GM13977 (cell line): Measurements from ENCODE around the gene TTC28.

Source experiments
- DNase-seq: peaks from one replicate; pipeline ENCODE4 v3.0.0; 2012; ENCODE audit warnings: low spot score
- in situ Hi-C: fragments of 300-500 bp; cut with MboI; formaldehyde crosslinking; loops from one replicate; pipeline ENCODE4 v1.12.0; 2022; ENCODE audit warnings: low sequenced_read_pairs, low pct_unique_long_range_greater_than_20kb, mixed read lengths, inconsistent platforms; ENCODE audit not compliant: unreplicated experiment
- TF ChIP-seq, protein P1 (sequence below): IDR thresholded peaks from 2 replicates; pipeline ENCODE4 v1.5.1; 2012; ENCODE audit warnings: mild to moderate bottlenecking, control low read depth; ENCODE audit not compliant: insufficient read depth; ENCODE audit errors: extremely low read depth, missing control alignments

Gene TTC28

DNA sequence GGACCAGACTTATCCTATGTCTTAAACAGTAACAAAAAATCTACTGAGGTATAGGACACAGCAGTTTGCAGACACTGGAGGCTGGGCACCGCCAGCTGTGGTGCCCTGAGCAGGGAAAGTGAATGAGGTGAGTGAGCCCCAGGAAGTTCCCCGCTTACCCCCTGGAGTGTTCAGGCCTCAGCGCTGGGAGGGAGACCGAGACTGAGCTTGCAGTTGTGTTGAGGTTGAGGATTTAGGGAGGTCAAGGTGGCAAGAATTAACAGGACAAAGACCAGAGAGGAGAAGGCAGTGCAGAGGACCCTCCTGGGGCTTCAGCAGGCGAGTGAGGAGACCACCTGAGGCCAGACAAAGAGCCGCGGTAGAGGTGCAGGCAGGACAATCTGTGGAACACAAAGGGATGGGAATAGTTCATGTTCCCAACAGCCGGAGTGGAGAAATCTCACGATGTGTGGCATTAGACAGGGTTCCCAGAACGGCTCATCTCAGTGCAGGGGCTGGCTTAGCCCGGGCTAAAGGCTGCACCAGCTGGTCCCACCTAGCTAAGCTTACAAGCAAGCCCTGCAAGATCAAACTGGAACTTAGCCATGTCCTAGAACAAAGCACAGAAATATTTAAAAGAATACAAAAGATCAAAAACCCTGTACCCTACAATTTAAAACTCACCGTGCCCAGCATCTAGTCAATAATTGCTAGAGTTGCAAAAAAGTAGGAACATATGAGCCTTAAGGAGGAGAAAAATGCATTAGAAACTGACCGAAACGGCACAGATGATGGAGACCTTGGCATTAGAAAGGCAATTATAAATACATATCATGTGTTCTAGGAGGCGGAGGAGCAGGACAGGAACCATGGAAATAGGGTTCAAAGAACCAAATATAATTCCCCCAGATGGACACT lies 713.2 kb downstream of the TTC28 start:
- in situ Hi-C loops: no loop called here
- no peak for DNase-seq
- TF ChIP-seq, protein P1, sequence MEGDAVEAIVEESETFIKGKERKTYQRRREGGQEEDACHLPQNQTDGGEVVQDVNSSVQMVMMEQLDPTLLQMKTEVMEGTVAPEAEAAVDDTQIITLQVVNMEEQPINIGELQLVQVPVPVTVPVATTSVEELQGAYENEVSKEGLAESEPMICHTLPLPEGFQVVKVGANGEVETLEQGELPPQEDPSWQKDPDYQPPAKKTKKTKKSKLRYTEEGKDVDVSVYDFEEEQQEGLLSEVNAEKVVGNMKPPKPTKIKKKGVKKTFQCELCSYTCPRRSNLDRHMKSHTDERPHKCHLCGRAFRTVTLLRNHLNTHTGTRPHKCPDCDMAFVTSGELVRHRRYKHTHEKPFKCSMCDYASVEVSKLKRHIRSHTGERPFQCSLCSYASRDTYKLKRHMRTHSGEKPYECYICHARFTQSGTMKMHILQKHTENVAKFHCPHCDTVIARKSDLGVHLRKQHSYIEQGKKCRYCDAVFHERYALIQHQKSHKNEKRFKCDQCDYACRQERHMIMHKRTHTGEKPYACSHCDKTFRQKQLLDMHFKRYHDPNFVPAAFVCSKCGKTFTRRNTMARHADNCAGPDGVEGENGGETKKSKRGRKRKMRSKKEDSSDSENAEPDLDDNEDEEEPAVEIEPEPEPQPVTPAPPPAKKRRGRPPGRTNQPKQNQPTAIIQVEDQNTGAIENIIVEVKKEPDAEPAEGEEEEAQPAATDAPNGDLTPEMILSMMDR: no peak

DNA sequence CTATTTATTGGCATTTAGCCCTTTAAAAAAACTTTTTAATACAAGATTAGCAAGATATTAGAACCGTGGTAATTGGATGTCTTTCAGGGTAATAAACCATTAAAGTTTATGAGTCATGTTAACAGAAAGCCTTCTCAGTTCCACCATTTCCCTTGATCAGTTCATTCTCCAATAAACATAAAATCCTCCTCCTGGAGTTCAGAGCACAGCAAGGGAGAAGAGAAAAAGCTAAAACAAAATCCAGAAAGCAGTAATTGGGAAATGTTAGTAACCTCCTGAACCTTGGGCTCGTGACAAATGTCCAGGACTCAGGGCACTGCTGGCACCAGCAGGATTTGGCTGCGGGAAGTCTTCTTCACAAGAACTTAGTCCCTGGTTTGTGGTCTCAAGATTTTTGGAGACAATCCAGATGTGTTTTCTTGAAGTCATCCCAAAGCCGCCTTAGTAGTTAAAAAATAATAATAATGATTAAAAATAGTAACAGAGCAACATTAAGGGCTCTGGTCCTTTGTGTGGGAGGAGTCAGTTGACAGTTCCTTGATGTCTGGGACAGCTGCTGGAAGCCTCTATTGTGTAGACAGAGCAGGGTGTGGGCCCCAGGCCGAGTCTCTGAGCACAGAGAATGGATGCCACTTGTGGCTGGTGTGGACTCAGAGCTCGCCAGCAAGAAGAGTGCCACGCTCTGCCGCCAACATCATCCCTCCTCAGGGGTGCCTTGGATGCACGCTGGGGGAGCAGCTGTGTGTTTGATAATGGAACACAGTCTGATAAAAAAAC lies 717.2 kb downstream of the TTC28 start:
- in situ Hi-C loops: no loop called here
- TF ChIP-seq, protein P1: no peak
- DNase-seq: no peak

DNA sequence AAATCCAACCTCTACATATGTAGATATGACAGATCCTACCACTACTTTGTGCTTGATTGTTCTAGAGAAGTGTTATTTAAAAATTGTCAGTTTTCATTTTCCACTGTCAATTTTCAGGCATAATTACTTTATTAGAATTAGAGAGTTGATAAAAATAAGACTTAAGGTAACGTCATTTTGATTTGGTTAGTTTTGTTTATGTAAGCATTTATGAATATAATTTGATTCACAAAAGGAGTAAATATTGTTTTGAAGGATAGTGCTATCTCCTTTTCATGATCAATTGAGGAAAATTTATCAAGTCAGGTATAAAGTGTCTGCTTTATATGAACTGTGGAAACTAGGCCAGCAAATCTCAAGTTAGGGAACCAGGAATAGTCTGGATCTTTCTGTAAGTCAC lies 718.0 kb downstream of the TTC28 start:
- in situ Hi-C loops: no loop called here
- TF ChIP-seq, protein P1: no peak
- no peak for DNase-seq

DNA sequence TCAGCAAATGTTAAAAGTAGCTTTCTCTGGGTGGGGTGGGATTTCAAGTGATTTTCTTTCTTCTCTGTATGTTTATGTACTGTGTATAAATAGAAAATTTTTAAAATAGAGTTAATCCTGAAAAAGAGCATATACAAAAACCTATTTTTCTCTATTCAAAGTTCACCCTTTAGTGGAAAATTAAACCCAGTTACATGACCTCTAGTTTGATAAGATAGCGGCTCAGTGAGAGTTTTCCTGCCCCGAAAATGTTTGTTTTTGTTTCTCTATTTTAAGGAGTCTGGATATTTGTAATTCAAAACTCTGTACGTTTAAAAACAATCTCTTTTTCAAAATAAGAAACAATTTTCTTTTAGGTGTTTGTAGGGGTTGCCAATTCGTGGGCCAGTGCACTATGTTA lies 718.5 kb downstream of the TTC28 start:
- in situ Hi-C loops: no loop called here
- no peak for DNase-seq
- TF ChIP-seq, protein P1: no peak

DNA sequence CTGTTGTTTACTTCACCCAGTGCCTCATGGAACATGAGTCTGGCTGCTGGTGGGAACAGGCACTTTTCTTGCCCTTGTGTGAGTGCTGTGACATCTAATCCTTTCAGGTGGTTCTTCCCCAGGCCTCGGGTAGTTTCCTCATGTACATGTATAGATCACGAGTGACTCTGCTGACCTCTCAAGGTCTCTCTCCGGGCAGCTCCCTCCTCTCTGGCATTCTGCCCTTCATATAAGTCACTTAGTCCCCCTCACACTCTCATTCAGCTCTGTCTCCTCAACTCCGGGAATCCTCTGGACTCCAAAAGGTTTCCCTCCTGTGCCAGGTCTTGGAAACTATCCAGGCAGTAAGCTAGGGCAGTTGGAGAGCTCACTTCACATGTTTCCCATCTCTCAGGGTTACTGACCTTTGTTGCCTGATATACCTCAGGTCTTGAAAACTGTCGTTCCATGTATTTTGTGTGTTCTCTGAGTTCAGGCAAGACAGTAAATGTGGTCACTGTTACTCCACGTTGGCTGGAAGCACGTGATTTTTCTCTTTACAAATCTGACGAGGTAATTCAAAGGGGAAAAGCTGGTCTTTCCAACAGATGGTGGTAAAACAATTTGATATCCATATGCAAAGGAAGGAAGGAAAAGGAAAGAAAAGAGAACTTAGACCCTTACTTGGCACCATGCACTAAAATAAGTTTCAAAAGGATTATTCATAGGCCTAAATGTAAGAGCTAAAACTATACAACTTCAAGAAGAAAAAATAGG lies 720.1 kb downstream of the TTC28 start:
- in situ Hi-C loops: no loop called here
- DNase-seq: no peak
- TF ChIP-seq, protein P1: no peak

DNA sequence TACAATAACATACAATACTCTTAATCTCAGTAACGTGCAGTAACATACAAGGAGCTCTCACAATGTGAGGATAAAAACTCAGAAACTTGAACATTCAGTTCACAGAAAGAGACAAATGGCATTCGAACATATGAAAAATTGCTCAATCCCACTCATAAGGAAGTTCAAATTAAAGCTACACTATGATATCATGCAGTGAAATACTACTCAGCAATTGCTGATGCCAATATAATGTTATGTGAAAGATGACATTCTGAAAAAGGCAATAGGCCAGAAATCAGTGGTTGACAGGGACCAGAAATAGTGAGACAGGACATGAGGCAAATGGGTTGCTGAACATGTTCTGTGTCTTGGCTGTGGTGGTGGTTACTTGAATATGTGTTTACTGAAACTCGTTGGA lies 726.9 kb downstream of the TTC28 start:
- TF ChIP-seq, protein P1: no peak
- DNase-seq: no peak
- in situ Hi-C loops: no loop called here
